Lower lobe of right lung (tissue), 2 donors: Measurements from ENCODE around the gene TMEM9B. TPM values are rescaled to one million over a fixed set of nuclear protein-coding genes. Genes with fewer than 3 reads are reported as not detected.
"Not testable (repeated sequence)": the region's sequence is repeated elsewhere in the genome, so short reads cannot be mapped to it uniquely, and the experiment has no call there.

Source experiments
- ATAC-seq, 2 donors: fragments of 200-7000 bp; cut with Tn5 transposase; one replicate each; pipeline ENCODE4 v1.9.1; 2020 to 2022; ENCODE audit warnings: mild to moderate bottlenecking in 2 of 2, moderate library complexity in 2 of 2
- DNase-seq: peaks from one replicate; pipeline ENCODE4 v3.0.0-alpha.2; 2020
- H3K27ac ChIP-seq: fragments of 200-600 bp; one replicate; pipeline ENCODE4 v1.8.0; 2022
- H3K27me3 ChIP-seq: fragments of 200-600 bp; one replicate; pipeline ENCODE4 v1.8.0; 2022; ENCODE audit warnings: low read depth
- H3K36me3 ChIP-seq: fragments of 200-600 bp; one replicate; pipeline ENCODE4 v1.8.0; 2022; ENCODE audit warnings: mild to moderate bottlenecking
- H3K4me1 ChIP-seq: fragments of 200-600 bp; one replicate; pipeline ENCODE4 v1.8.0; 2022
- H3K4me3 ChIP-seq: fragments of 200-600 bp; one replicate; pipeline ENCODE4 v1.8.0; 2022; ENCODE audit warnings: mild to moderate bottlenecking
- H3K9me3 ChIP-seq: fragments of 200-600 bp; one replicate; pipeline ENCODE4 v1.8.0; 2022
- CTCF ChIP-seq: fragments of 200-600 bp; IDR thresholded peaks from one replicate; pipeline ENCODE4 v1.8.0; 2022; ENCODE audit warnings: antibody characterized with exemption, mild to moderate bottlenecking
- intact Hi-C: fragments of 100-400 bp; cut with DNase I; formaldehyde crosslinking; loops from one replicate; pipeline ENCODE4 v1.11.0; 2022
- long read RNA-seq: library from polyadenylated mRNA; unstranded; transcript quantifications from one replicate; pipeline ENCODE4 v2.0.0, GENCODE V29; 2021
- total RNA-seq: library from RNA; stranded (reverse); fragmentation: NEBNext Ultra II Directional; extraction: Animal tissue kit (Norgen Biotek cat#: 25700); gene quantifications from one replicate; pipeline ENCODE4 v1.2.1, GENCODE V29; 2021
- donor health status: DM: no; HTN: yes; CAD: no; lungs with severe emphysema.

The TMEM9B gene
- 57.7 TPM for total RNA-seq
- long read RNA-seq, transcript TMEM9B-201 (4 exons, 1,659 nt), result minor isoform, 12 of 202 reads
- long read RNA-seq, transcript TMEM9B-205 (5 exons, 2,083 nt), result major isoform, 182 of 202 reads
- long read RNA-seq, partial matches to known transcripts, result 3 of 202 reads
- long read RNA-seq, other reads (novel, unspliced or antisense), result 4 of 202 reads

GRCh38 chr11:8964324-8965320, at the start of gene TMEM9B:
TSS of gene TMEM9B (minus strand) at chr11:8964442. CDS start at chr11:8964313, 129 bp downstream.
- intact Hi-C loops, result no loop called here
- ATAC-seq (peak; percentile 97), DNase-seq (peak; percentile 96)
- Histone ChIP-seq H3K9me3 (no peaks in the 10 kb centered on the region), H3K36me3 (peaks cover 7% of the 10 kb centered on the region), H3K27ac (peak within 1 kb of the TSS; percentile 97), H3K27me3 (no peaks in the 10 kb centered on the region), H3K4me3 (peak within 1 kb of the TSS; percentile 80), H3K4me1 (peaks cover 29% of the 10 kb centered on the region)
- no peak for TF ChIP-seq CTCF

- no peak for TF ChIP-seq CTCF
- no peaks in the 10 kb centered on the region for H3K27me3 ChIP-seq
- intact Hi-C loops, result loop anchor here (10.0 kb wide), 1 partner anchor 121 kb away; no protein-coding TSS in a partner anchor
These were observed 49.1 kb upstream of the TMEM9B start for GRCh38 chr11:9013373-9013772.

GRCh38 chr11:9009538-9009937, 45.3 kb upstream of the TMEM9B start:
- intact Hi-C loops, H3K36me3 ChIP-seq, H3K27ac ChIP-seq, ATAC-seq, H3K4me1 ChIP-seq, H3K9me3 ChIP-seq, H3K4me3 ChIP-seq, H3K27me3 ChIP-seq, DNase-seq: not testable (repeated sequence)

More at GRCh38 chr11:9013373-9013772, 49.1 kb upstream of the TMEM9B start:
- Histone ChIP-seq H3K4me1 (peaks cover 20% of the 10 kb centered on the region), H3K4me3 (no peak overlapping the region), H3K9me3 (no peaks in the 10 kb centered on the region), H3K27ac (no peak overlapping the region), H3K36me3 (no peaks in the 10 kb centered on the region)
- ATAC-seq, result no peak
- no peak for DNase-seq

GRCh38 chr11:9008661-9009060, 44.4 kb upstream of the TMEM9B start:
- DNase-seq (no peak), ATAC-seq (no peak)
- H3K36me3 ChIP-seq, result no peaks in the 10 kb centered on the region
- no peak overlapping the region for H3K27ac ChIP-seq
- intact Hi-C loops, result no loop called here
- no peak overlapping the region for H3K4me3 ChIP-seq
- peaks cover 13% of the 10 kb centered on the region for H3K27me3 ChIP-seq
- no peak for TF ChIP-seq CTCF
- H3K9me3 ChIP-seq, result no peaks in the 10 kb centered on the region
- peaks cover 10% of the 10 kb centered on the region for H3K4me1 ChIP-seq

- H3K4me3 ChIP-seq, result no peak overlapping the region
- no peak for TF ChIP-seq CTCF
- intact Hi-C loops, result no loop called here
- no peak overlapping the region for H3K27ac ChIP-seq
- H3K4me1 ChIP-seq, result peaks cover 16% of the 10 kb centered on the region
- no peaks in the 10 kb centered on the region for H3K36me3 ChIP-seq
- DNase-seq (no peak), ATAC-seq (no peak)
- H3K27me3 ChIP-seq, result peaks cover 18% of the 10 kb centered on the region
- H3K9me3 ChIP-seq, result no peaks in the 10 kb centered on the region
These were observed 43.8 kb upstream of the TMEM9B start for GRCh38 chr11:9008011-9008550.
